Measurements from ENCODE around the gene SBDS. TPM values are rescaled to one million over a fixed set of nuclear protein-coding genes. Genes with fewer than 3 reads are reported as not detected.
A peak's percentile ranks its signal among the peaks of the same experiment; 100 is the strongest.

The SBDS gene
- total RNA-seq, 1 experiment from 2014 or later = 156 TPM

DNA sequence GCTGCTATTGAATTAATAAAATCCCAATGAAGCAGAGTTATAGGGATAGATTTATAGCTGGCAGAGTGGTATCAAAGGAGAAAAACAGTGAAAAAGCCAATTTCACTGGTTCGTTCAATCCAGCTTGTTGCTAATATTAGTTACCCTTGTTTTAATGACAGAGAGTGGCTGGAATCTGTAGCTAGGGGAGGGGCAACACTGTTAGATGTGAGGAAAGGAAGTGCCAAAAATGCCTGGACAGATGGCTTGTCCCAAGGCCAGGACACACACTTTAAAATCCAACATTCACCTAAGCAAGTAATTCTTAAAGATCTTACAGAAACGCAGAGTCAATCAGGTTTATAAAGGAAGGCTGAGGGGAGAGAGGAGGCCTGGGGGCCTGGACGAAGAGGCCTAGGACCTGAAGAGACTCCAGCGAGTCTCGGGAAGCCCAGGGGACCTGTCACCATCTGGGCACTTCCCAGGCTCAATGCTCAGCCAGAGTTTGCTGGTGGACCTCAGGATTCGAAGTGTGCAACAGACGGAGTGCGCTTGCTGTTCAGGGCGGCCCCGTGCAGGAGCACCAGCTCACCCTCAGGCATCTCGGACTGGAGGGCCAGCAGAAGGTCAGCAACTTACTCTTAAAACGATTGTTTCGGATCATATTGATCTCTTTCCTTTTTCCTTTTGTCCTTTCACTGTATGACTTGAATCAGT is 37.6 kb downstream of the SBDS start:
- Mint-ChIP-seq H3K9me3 (ENCODE audit: unreplicated experiment) (no peaks in the 10 kb centered on the region), H3K27ac (ENCODE audit: low read depth, unreplicated experiment) (no peak overlapping the region), H3K4me3 (ENCODE audit: unreplicated experiment) (no peak overlapping the region), H3K36me3 (ENCODE audit: insufficient read depth, unreplicated experiment) (peaks cover 76% of the 10 kb centered on the region), H3K4me1 (ENCODE audit: insufficient read depth, unreplicated experiment) (peaks cover 6% of the 10 kb centered on the region), H3K27me3 (ENCODE audit: insufficient read depth, unreplicated experiment) (no peaks in the 10 kb centered on the region)
- intact Hi-C loops (cut with micrococcal nuclease) = loop anchor here (10.0 kb wide), 1 partner anchor 113 kb away; no protein-coding TSS in a partner anchor
- TF ChIP-seq, protein P1, sequence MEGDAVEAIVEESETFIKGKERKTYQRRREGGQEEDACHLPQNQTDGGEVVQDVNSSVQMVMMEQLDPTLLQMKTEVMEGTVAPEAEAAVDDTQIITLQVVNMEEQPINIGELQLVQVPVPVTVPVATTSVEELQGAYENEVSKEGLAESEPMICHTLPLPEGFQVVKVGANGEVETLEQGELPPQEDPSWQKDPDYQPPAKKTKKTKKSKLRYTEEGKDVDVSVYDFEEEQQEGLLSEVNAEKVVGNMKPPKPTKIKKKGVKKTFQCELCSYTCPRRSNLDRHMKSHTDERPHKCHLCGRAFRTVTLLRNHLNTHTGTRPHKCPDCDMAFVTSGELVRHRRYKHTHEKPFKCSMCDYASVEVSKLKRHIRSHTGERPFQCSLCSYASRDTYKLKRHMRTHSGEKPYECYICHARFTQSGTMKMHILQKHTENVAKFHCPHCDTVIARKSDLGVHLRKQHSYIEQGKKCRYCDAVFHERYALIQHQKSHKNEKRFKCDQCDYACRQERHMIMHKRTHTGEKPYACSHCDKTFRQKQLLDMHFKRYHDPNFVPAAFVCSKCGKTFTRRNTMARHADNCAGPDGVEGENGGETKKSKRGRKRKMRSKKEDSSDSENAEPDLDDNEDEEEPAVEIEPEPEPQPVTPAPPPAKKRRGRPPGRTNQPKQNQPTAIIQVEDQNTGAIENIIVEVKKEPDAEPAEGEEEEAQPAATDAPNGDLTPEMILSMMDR (IDR thresholded peaks at IDR 0.05; ENCODE audit: unreplicated experiment) = no peak
- DNase-seq (ENCODE audit: unreplicated experiment) = no peak
- no TSS peak for BruUV-seq (replicated peaks)
- ChIA-PET POLR2A (interaction anchor here (1.1 kb wide), 1 partner anchor 13 kb away, joined by 3 read pairs; no protein-coding TSS in a partner anchor), CTCF (interaction anchor here (0.6 to 0.7 kb wide), 2 partner anchors 10 to 37 kb away, joined by 3 to 4 read pairs; no protein-coding TSS in a partner anchor)

DNA sequence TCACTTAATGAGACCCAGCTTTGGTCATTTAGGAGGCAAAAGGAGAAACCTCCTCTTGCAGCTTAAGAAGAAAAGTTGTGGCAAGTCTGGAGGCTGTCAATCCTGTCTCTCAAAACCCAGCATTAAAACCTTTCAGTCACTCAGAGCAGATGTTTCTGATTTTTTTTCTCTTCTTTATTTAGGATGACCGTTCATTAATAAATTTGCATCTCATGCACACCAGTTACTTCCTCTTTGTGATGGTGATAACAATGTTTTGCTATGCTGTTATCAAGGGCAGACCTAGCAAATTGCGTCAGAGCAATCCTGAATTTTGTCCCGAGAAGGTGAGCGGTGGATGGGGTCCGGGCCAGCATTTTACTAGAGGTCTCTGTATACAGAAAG is 42.4 kb downstream of the SBDS start:
- no peak overlapping the region for H3K4me3 Mint-ChIP-seq (ENCODE audit: unreplicated experiment)
- no peaks in the 10 kb centered on the region for H3K9me3 Mint-ChIP-seq (ENCODE audit: unreplicated experiment)
- ChIA-PET POLR2A (interaction anchor here (2.9 kb wide), 1 partner anchor 43 kb away, joined by 11 read pairs; the partner anchor contains the start of genes SBDS and TYW1), CTCF (interaction anchor here (0.5 to 1.8 kb wide), 2 partner anchors 12 to 267 kb away, joined by 3 to 4 read pairs; no protein-coding TSS in a partner anchor)
- intact Hi-C loops (cut with micrococcal nuclease) = loop anchor here (2.0 to 10.0 kb wide), 2 partner anchors 42 to 108 kb away; partner anchors contain the start of gene SBDS
- peaks cover 67% of the 10 kb centered on the region for H3K36me3 Mint-ChIP-seq (ENCODE audit: insufficient read depth, unreplicated experiment)
- H3K4me1 Mint-ChIP-seq (ENCODE audit: insufficient read depth, unreplicated experiment) = peaks cover 30% of the 10 kb centered on the region
- H3K27ac Mint-ChIP-seq (ENCODE audit: low read depth, unreplicated experiment) = peak overlapping the region; percentile 40
- DNase-seq (ENCODE audit: unreplicated experiment) = no peak
- BruUV-seq (replicated peaks) = no TSS peak
- no peaks in the 10 kb centered on the region for H3K27me3 Mint-ChIP-seq (ENCODE audit: insufficient read depth, unreplicated experiment)
- TF ChIP-seq, protein P1 (IDR thresholded peaks at IDR 0.05; ENCODE audit: unreplicated experiment) = no peak

DNA sequence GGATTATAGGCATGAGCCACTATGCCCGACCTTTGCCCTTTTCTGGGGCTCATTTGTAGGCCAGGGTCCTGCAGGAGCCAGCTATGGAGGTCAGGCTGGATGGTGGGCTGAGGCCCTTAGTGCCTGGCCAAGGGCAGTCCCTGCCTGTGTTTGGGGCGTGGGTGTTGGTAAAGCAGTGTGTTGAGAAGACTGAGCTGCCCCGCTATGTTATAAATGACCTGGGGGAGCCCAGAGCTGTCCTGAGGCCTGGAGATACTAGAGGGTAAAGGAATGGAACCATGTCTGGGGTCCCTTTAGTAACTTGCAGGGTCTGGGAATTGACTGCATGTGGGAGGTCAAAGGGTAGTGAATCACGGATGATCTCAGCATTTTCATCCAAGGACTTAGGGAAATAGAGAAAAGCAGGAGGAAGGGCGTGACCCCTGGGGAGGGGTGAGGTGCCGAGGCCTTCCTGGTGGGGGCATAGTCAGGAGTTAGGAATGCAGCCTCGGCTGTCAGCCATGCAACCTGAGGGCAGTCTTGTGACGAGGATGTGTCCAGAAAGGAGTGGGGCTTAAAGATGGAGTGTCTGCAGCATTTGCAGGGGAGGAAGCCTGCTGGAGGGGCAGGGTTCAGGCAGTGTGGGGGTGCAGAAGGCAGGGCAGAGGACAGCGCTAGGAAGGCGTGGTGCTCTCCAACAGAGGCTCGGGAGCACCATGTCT is 42.9 kb downstream of the SBDS start:
- intact Hi-C loops (cut with micrococcal nuclease) = loop anchor here (2.0 to 10.0 kb wide), 2 partner anchors 42 to 108 kb away; partner anchors contain the start of gene SBDS
- POLR2A ChIA-PET = interaction anchor here (1.3 to 2.9 kb wide), 2 partner anchors 43 to 108 kb away, joined by 3 to 11 read pairs; partner anchors contain the start of genes SBDS and TYW1

More for the DNA sequence above, 42.9 kb downstream of the SBDS start:
- no peaks in the 10 kb centered on the region for H3K9me3 Mint-ChIP-seq (ENCODE audit: unreplicated experiment)
- H3K4me3 Mint-ChIP-seq (ENCODE audit: unreplicated experiment) = no peak overlapping the region
- BruUV-seq (replicated peaks) = no TSS peak
- H3K36me3 Mint-ChIP-seq (ENCODE audit: insufficient read depth, unreplicated experiment) = peaks cover 67% of the 10 kb centered on the region
- H3K27me3 Mint-ChIP-seq (ENCODE audit: insufficient read depth, unreplicated experiment) = no peaks in the 10 kb centered on the region
- peaks cover 30% of the 10 kb centered on the region for H3K4me1 Mint-ChIP-seq (ENCODE audit: insufficient read depth, unreplicated experiment)
- peak overlapping the region; percentile 40 for H3K27ac Mint-ChIP-seq (ENCODE audit: low read depth, unreplicated experiment)
- CTCF ChIA-PET = interaction anchor here (0.5 to 1.8 kb wide), 7 partner anchors 12 to 267 kb away, joined by 3 to 4 read pairs (median 3); no protein-coding TSS in a partner anchor
- DNase-seq (ENCODE audit: unreplicated experiment) = peak; percentile 70
- TF ChIP-seq, protein P1 (IDR thresholded peaks at IDR 0.05; ENCODE audit: unreplicated experiment) = no peak

All from MCF 10A (cell line).